Epidermal melanocyte (primary cell): ENCODE data around the gene SPIB.

Experiments
- DNase-seq: peaks from one replicate; pipeline ENCODE4 v3.0.0; 2011; ENCODE audit warnings: low spot score; ENCODE audit not compliant: insufficient read length

The SPIB gene

DNA sequence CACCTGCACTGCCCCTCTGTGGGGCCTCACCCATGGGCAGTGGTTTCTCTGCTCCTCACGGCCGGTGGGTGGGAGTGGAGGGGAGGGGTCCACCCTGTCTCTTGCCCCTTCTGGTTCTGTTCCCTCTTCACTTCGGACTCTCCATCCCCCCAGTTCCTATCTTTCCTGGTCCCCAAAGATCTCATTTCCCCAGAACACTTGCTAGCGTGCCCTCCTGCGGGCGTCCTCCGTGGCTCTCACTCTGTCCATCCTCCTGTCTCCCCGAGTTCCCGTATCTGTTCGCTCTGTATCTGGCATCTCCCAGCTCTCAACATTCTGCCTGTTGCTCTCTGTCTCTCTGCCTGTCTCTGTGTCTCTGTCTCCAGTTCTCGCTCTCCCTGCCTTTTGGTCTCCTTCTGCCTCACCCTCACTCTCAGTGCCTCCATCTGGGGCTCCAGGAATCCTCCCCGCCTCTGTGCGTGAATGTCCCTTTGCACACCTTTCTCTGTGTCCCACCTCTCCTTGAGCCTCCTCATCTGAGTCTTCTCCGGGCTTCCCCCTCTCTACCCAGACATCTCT, 363 bp downstream of the SPIB start:
- no peak for DNase-seq

DNA sequence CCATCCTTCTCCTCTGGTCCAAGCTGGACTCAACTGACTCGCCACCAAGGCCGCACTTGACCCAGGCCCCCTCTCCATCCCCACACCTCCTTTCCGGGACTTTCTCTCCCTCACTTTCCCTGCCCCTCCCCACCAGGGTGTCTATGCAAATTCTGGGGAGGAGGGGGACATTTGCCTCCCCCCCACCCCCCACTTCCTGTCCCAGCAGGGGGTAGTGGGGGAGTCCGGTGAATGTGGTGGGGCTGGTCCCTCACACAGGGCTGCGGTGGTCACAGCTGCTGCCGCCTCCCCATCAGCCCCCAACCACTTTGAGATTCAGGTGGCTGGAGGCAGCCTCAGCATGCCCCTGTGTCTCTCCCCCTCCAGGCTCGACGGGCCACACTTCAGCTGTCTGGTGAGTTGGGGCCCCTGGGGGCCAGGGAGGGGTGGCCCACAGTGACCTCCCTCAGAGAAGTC, 870 bp downstream of the SPIB start:
- DNase-seq = no peak

- DNase-seq = no peak
Measured at GRCh38 chr19:50420127-50420526, 1.4 kb downstream of the SPIB start.

- DNase-seq = no peak
Measured at GRCh38 chr19:50420808-50421207, 2.1 kb downstream of the SPIB start.

DNA sequence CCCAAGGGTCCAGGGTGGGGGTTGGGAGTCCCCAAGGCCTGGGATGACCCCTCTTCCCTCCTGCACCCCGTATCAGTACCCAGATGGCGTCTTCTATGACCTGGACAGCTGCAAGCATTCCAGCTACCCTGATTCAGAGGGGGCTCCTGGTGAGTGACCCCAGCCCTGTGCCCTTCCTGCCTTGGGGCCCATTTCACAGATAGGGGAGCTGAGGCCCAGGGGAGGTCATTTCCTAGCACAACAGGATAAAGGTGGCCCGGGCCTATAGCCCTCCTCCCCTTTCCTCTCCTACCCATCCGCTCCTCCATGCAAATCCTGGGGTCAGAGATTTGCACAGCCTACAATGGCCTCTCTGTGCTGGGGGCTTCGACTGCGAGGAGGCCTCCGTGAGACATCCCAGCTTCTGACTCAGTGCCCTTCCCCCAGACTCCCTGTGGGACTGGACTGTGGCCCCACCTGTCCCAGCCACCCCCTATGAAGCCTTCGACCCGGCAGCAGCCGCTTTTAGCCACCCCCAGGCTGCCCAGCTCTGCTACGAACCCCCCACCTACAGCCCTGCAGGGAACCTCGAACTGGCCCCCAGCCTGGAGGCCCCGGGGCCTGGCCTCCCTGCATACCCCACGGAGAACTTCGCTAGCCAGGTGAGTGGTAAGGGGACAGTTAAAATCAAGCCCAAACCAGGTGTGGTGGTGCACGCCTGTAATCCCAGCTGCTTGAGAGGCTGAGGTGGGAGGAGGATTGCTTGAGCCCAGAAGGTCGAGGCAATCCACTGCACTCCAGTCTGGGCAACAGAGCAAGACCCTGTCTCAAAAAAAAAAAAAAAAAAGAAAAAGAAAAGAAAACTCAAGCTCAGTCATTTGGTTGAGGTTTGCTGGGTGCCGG, 3.9 kb downstream of the SPIB start:
- DNase-seq = no peak

DNA sequence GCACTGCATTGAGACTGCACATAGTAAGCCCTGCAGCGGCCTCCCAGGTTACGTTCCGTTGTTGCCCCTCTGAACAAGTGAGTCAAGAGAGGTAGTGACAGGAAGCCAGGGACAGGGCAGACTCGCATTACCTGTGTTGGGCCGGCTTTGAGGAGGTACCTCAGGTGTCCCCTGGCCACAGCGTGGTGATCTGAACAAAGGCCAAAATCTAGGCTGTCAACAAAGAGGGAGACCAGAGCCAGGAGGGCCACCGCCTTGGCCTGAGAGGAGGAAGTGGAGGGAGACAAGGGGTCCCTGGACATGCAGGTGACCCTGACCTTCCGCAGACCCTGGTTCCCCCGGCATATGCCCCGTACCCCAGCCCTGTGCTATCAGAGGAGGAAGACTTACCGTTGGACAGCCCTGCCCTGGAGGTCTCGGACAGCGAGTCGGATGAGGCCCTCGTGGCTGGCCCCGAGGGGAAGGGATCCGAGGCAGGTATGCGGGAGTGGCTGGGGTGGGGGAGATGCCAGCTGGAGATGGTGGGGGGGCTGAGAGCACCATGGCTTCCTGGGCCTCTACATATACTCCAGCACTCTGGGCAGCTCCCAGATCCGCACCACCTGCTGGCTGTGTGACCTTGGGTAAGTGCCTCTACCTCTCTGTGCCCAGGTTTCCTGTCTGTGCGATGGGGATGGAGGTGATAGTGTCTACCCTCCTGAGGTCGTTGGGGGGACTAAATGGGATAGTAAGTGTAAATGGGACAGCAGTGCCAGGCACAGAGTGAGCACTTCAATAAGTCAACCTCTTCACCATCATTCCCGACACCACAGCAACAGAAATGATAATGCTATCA, 4.8 kb downstream of the SPIB start:
- no peak for DNase-seq

GRCh38 chr19:50425581-50425980, 6.8 kb downstream of the SPIB start:
- DNase-seq = no peak

DNA sequence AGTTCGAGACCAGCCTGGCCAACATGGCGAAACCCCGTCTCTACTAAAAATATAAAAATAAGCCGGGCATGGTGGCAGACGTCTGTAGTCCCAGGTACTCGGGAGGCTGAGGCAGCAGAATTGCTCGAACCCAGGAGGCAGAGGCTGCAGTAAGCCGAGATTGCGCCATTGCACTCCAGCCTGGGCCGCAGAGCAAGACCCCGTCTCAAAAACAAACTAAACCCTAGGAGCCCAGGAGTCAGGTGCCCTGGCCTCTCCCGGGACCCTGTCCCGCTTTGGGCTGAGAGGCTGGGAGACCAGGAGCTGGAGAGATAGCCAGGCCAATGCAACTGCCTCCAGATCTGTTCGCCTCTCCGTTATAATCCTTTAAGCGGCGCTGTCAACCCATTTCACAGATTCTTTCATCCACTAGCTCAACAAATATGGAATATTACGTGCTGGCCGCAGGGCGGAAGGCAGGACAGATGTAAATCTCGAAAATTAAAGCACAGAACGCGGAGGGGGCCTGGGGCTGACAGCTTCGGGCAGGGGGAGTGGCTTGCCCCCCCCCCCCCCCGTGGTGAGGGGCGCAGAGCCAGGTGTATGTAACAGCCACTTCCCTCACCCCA, 8.7 kb downstream of the SPIB start:
- no peak for DNase-seq

DNA sequence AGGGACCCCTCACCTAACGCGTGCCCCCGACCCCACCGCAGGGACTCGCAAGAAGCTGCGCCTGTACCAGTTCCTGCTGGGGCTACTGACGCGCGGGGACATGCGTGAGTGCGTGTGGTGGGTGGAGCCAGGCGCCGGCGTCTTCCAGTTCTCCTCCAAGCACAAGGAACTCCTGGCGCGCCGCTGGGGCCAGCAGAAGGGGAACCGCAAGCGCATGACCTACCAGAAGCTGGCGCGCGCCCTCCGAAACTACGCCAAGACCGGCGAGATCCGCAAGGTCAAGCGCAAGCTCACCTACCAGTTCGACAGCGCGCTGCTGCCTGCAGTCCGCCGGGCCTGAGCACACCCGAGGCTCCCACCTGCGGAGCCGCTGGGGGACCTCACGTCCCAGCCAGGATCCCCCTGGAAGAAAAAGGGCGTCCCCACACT, 9.3 kb downstream of the SPIB start:
- DNase-seq = peak; percentile 72

- no peak for DNase-seq
Measured at GRCh38 chr19:50428772-50429463, 10.2 kb downstream of the SPIB start.

GRCh38 chr19:50430888-50431342, 12.2 kb downstream of the SPIB start:
- no peak for DNase-seq

DNA sequence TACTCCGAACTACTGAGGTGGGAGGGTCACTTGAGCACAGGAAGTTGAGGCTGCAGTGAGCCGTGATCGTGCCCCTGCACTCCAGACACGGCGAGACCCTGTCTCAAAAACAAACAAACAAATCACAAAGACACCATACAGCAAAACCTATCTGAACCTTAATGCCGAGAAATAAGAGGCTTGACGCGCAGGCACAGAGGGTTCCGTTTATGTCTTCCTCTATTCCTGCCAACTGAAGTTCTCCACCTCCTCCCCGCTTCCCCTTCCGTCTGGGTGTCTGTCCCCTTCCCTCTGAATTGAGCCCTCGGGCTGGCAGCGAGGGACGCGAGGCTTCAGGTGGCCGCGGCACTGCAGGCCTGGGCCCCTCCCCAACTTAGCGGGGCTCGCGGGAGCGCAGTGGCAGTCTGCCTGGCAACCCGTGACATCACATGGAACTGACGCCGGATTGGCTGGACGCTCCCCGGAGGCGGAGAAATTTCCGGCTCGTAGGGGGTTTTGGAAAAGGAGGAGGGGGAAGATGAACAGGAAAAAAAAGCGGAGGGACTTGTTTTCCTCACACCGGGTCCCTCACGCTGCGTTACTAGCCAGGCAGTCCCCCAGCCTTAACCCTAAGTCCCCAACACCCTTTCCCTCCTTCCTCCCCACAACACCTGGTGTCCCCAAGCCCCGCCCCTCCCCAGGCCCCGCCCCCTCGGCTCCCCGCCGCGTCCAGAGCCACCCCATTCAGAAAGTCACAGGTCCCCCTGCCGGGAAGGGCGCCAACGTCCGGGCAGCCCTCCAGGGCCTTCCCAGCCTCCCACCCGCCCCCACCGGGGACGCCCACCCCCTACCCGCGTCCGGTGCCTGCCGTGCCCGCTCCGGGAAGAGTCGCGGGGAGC, 12.8 kb downstream of the SPIB start:
- DNase-seq = peak; percentile 87

DNA sequence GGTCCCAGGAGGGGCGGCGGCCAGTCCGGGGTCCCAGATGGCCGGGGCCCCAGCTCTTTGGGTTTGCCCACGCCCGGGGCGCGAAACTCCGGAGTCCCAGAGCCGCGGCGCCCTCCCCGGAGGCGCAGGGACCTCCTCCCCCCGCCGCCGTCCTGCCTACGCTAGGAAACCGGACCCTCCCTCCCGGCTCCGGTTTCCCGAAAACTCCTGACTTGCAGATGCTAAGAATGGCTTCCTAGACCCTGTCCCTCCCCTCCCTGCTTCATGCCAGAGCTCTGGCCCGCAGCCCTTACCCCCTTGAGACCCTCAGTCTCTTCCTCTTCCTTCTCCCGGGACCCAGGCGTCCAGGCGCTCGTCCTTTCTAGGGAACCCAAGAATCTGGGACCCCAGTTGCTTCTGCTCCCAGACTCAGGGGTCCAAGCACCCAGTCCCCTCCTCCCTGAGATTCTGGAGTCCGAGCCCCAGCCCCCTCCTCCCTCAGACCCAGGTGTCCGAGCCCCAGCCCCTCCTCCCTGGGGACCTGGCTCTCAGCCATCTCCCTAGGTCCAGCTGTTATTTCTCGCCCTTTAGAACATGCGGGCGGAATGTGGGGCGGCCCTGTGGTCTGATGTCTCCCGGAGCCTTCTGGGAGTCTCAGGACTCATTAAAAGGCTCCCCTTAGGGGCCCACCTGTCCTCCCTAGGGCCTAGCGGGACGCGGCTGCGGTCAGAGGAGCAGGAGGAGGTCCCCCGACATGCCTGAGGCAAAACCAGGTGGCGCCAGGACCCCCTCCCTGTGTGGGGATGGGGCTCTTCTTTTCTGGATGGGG, 13.7 kb downstream of the SPIB start, which contains the start of gene MYBPC2:
TSS of gene MYBPC2 (plus strand) at position 672 of the 808 bp plus-strand sequence. CDS start at position 734, 62 bp downstream.
- DNase-seq = no peak

DNA sequence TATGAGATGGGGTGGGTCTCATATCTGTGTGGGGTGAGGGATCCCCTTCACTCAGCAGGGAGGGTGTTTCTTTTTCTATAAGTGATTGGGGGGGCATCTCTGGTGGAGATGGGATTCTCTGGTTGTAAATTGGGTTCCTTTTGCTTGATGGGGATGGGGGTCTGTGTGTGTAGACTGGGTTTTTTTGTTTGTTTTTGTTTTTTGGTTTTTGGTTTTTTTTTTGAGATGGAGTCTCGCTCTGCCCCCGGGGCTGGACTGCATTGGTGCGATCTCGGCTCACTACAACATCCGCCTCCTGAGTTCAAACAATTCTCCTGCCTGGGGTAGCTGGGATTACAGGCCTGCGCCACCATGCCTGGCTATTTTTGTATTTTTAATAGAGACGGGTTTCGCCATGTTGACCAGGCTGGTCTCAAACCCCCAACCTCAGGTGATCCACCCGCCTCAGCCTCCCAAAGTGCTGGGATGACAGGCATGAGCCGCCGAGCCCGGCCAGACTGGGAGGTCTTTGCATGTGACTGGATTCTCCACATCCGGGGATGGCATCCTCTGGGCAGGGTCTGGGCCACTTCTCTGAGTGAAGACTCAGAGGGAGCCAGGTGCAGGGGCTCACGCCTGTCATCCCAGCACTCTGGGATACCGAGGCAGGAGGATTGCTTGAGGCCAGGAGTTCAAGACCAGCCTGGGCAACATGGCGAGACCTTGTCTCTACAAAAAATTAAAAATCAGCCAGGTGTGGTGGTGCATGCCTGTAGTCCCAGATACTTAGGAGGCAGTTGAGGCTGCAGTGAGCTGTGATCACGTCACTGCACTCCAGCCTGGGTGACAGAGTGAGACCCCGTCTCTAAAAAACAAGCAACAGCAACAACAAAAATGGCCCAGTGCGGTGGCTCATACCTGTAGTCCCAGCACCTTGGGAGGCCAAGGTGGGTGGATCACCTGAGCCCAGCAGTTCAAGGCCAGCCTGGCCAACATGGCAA, 14.8 kb downstream of the SPIB start:
- DNase-seq = no peak

DNA sequence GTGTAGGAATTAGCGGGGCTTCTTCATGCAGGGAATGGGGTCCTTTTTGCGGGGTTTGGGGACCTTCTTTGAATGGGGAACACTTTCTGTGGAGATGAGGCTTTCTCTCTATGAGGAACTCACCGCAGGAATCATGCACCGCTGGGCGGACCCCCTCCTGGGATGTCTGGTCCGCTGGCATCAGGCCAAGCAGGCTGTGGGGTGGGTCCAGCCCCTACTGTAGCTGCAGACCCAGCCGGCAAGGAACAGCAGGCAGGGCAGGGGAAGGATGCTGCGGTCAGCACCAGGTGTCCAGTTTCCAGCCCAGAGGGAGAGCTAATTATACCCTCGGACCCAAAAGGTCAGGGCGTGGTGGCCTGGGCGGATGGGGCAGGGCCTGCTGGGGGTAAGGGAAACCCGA, 15.8 kb downstream of the SPIB start:
- no peak for DNase-seq

DNA sequence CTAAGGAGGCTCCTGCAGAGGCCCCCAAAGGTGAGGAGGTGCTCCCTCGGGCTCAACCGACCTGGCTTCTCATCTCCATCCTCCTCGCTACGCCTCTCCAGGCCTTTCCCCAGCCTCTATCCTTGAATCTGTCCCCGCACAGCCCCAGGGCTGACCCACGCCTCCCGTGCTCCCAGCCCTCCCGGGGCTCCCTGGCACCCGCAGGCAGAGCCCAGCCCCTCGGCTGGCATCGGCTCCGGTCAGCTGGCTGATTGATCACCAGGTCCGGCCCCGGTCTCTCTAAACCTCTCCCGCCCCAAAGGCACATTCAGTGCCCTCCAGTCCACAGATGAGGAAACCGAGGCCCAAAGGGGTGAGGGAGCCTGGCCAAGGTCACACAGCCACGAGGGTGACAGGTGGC, 16.5 kb downstream of the SPIB start:
- DNase-seq = no peak

DNA sequence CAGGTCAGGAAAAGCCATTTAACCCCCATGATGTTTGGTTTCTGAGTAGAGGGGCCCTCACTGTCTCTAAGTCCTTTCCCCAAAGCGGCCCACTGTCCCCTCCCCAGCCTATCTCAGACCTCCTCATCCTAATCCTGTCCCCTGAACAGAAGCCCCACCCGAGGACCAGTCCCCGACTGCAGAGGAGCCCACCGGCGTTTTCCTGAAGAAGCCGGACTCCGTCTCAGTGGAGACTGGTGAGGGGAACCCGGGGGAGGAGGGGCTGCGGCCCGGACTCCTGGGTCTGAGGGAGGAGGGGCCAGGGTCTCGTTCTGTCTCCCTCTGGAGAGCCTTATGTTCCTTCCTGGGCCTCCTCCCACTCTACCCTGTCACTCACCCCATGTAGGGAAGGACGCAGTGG, 16.9 kb downstream of the SPIB start:
- no peak for DNase-seq
